ENCODE measurements around the gene MICB. TPM values are rescaled to one million over a fixed set of nuclear protein-coding genes. Genes with fewer than 3 reads are reported as not detected.

The MICB gene
- total RNA-seq, 1 experiment from 2014 or later = 72.1 TPM

- ChIA-PET CTCF (no interaction called here), POLR2A (no interaction called here)
- in situ Hi-C loops (cut with HindIII; ENCODE audit: low pct_unique_long_range_greater_than_20kb, low sequenced_read_pairs) = no loop called here
- H3K36me3 ChIP-seq (ENCODE audit: control insufficient read depth, insufficient read depth, low read length) = no peaks in the 10 kb centered on the region
- H3K27ac ChIP-seq (ENCODE audit: low read length) = no peak overlapping the region
- no TSS peak for BruUV-seq (replicated peaks)
- H3K9me3 ChIP-seq (ENCODE audit: control insufficient read depth, insufficient read depth, low read depth, low read length) = no peaks in the 10 kb centered on the region
- TF ChIP-seq CTCF (IDR thresholded peaks at IDR 0.05) = no peak
- TF ChIP-seq SIN3A (IDR thresholded peaks at IDR 0.05; ENCODE audit: borderline replicate concordance, insufficient read depth, low read depth, low read length) = no peak
- TF ChIP-seq TCF7L2 (IDR thresholded peaks at IDR 0.05; ENCODE audit: low read depth, low read length) = no peak
- TF ChIP-seq REST (IDR thresholded peaks at IDR 0.05; ENCODE audit: insufficient read depth in 1 of 2, low read depth in 2 of 2, low read length in 1 of 2) = no peak
- no peak for TF ChIP-seq POLR2AphosphoS5 (IDR thresholded peaks at IDR 0.05; ENCODE audit: low read depth, low read length)
- DNase-seq (ENCODE audit: low read depth, low spot score) (no peak), ATAC-seq (no peak)
- intact Hi-C loops (cut with micrococcal nuclease; ENCODE audit: unreplicated experiment) = no loop called here
- no peak overlapping the region for H3K4me3 ChIP-seq (ENCODE audit: low read depth in 2 of 2, low read length in 2 of 2)
- H3K4me1 ChIP-seq (ENCODE audit: control insufficient read depth, insufficient read depth, low read length) = no peaks in the 10 kb centered on the region
- no peaks in the 10 kb centered on the region for H3K27me3 ChIP-seq (ENCODE audit: control insufficient read depth, insufficient read depth, low read length)
Observed at GRCh38 chr6:31471711-31472110, 26.2 kb upstream of the MICB start.

- Histone ChIP-seq H3K4me3 (ENCODE audit: low read depth in 2 of 2, low read length in 2 of 2) (no peak overlapping the region), H3K9me3 (ENCODE audit: control insufficient read depth, insufficient read depth, low read depth, low read length) (no peaks in the 10 kb centered on the region), H3K27me3 (ENCODE audit: control insufficient read depth, insufficient read depth, low read length) (no peaks in the 10 kb centered on the region), H3K36me3 (ENCODE audit: control insufficient read depth, insufficient read depth, low read length) (no peaks in the 10 kb centered on the region), H3K4me1 (ENCODE audit: control insufficient read depth, insufficient read depth, low read length) (no peaks in the 10 kb centered on the region), H3K27ac (ENCODE audit: low read length) (no peak overlapping the region)
- ATAC-seq = no peak
- BruUV-seq (replicated peaks) = no TSS peak
- intact Hi-C loops (cut with micrococcal nuclease; ENCODE audit: unreplicated experiment) = no loop called here
- TF ChIP-seq TCF7L2 (IDR thresholded peaks at IDR 0.05; ENCODE audit: low read depth, low read length) = no peak
- TF ChIP-seq SIN3A (IDR thresholded peaks at IDR 0.05; ENCODE audit: borderline replicate concordance, insufficient read depth, low read depth, low read length) = no peak
- no peak for TF ChIP-seq CTCF (IDR thresholded peaks at IDR 0.05)
- no peak for TF ChIP-seq POLR2AphosphoS5 (IDR thresholded peaks at IDR 0.05; ENCODE audit: low read depth, low read length)
- no peak for TF ChIP-seq REST (IDR thresholded peaks at IDR 0.05; ENCODE audit: insufficient read depth in 1 of 2, low read depth in 2 of 2, low read length in 1 of 2)
- in situ Hi-C loops (cut with HindIII; ENCODE audit: low pct_unique_long_range_greater_than_20kb, low sequenced_read_pairs) = no loop called here
- ChIA-PET POLR2A (no interaction called here), CTCF (no interaction called here)
- no peak for DNase-seq (ENCODE audit: low read depth, low spot score)
Observed at GRCh38 chr6:31472259-31472658, 25.7 kb upstream of the MICB start.
